GM12874 (cell line): ENCODE measurements around the gene ZPLD1.

ENCODE experiments used
- TF ChIP-seq, protein P1 (sequence below): IDR thresholded peaks from 2 replicates; pipeline ENCODE4 v1.5.1; 2011; ENCODE audit warnings: low read depth, mild to moderate bottlenecking, control low read depth, low read length, moderate library complexity; ENCODE audit not compliant: insufficient read depth

Gene ZPLD1

DNA sequence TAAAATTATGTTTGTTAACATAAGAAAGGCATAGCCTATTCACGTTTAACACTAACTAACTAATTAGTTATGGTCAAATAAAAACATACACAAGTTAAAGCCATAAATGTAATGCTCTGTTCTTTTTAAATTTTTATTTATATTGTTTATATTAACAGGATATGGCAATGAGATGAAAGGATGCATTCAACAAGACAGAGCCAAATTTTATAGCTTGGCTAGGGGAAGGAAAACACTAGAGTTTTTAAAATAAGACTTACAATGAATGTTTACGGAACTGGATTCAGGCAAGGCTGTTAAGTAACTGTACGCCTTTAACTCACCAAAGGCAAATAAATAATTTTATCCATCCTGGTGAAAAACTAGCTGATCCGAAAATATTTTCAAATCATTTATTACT is 86.4 kb downstream of the ZPLD1 start:
- TF ChIP-seq, protein P1, sequence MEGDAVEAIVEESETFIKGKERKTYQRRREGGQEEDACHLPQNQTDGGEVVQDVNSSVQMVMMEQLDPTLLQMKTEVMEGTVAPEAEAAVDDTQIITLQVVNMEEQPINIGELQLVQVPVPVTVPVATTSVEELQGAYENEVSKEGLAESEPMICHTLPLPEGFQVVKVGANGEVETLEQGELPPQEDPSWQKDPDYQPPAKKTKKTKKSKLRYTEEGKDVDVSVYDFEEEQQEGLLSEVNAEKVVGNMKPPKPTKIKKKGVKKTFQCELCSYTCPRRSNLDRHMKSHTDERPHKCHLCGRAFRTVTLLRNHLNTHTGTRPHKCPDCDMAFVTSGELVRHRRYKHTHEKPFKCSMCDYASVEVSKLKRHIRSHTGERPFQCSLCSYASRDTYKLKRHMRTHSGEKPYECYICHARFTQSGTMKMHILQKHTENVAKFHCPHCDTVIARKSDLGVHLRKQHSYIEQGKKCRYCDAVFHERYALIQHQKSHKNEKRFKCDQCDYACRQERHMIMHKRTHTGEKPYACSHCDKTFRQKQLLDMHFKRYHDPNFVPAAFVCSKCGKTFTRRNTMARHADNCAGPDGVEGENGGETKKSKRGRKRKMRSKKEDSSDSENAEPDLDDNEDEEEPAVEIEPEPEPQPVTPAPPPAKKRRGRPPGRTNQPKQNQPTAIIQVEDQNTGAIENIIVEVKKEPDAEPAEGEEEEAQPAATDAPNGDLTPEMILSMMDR: no peak

DNA sequence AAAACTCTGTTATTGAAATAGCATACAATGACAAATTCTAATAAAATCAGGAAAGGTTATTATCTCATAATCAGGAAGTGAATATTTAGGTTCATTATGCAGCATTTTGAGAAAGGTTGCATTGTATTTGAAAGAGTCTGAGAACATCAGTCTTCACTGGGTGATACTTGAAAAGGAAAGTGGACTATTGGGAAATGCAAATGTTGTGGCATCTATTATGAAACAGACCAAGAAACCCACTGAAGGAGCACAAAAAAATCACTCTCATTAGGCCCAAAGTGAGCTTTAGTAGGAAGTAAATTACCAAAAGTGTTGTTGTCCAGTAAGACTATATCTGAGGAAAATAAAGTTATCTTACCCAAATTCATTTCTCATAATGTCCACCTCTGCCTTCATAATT is 90.8 kb downstream of the ZPLD1 start:
- TF ChIP-seq, protein P1: no peak

DNA sequence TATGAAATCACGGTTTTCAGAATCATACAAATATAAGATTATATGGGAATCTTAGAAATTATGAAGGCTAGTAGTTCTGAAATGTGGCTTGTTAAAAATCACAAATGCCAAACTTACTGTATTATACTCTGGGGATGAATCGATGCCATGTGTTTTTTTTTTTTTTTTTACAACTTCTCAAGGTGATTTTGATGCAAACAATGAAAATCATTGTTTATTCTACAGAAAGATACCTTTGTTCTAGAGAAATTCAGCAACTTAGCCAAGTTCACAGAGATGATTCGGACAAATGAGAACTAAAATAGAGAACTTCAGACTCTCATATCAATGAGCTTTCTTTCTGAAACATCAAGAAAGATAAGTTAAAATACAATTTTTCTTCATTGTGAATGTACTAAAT is 92.0 kb downstream of the ZPLD1 start:
- TF ChIP-seq, protein P1: no peak

DNA sequence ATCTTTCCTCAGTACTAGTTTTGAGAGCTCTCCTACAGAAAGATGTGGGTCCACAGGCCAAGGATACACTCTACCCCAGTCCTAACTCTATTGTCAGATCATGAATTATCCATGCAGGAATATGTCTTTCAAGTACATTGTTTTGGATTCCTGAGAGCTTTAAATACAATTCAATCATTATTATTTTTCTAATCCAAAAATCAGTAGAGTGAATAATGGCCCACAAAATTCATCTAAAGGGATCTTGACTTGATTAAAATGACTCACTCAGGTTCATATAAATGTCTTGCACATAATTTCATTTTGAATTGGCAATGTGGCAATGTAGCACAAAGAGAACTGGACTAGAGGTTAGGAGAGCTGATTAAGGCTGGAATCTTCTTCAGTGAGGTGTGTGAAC is 93.9 kb downstream of the ZPLD1 start:
- TF ChIP-seq, protein P1: no peak
